GM12878 (cell line): ENCODE measurements around the gene PATL1. TPM values are rescaled to one million over a fixed set of nuclear protein-coding genes. Genes with fewer than 3 reads are reported as not detected.

ENCODE experiments used
- ATF3 ChIP-seq: IDR thresholded peaks from 2 replicates; pipeline ENCODE4 v1.6.1; 2011; ENCODE audit warnings: low read depth, mild to moderate bottlenecking, low read length, moderate library complexity, borderline replicate concordance; ENCODE audit errors: extremely low read depth
- ATF7 ChIP-seq: fragments of 450-650 bp; IDR thresholded peaks from 2 replicates; pipeline ENCODE4 v1.6.1; 2016; ENCODE audit warnings: low read depth, mild to moderate bottlenecking
- BHLHE40 ChIP-seq, 2 experiments: fragments of 450-650 bp in 1 of 2; IDR thresholded peaks; 2 replicates each; pipeline ENCODE4 v1.6.1; 2011 to 2017; ENCODE audit warnings: low read depth in 2 of 2, borderline replicate concordance in 1 of 2, improper control_type of control experiment in 1 of 2, low read length in 1 of 2, mild to moderate bottlenecking in 1 of 2
- CHD1 ChIP-seq: IDR thresholded peaks from 2 replicates; pipeline ENCODE4 v1.6.1; 2012; ENCODE audit warnings: low read depth, low read length, improper control_type of control experiment
- ETV6 ChIP-seq, 2 experiments: fragments of 450-650 bp in 1 of 2; IDR thresholded peaks in 1 of 2; conservative IDR thresholded peaks in 1 of 2; 2 replicates each; pipeline ENCODE4 v1.6.1; 2014; ENCODE audit warnings: antibody characterized with exemption in 1 of 2, borderline replicate concordance in 1 of 2, low read depth in 1 of 2, mild to moderate bottlenecking in 1 of 2, moderate library complexity in 1 of 2
- EZH2 ChIP-seq: IDR thresholded peaks from 2 replicates; pipeline ENCODE4 v1.6.1; 2012; ENCODE audit warnings: low read depth, mild to moderate bottlenecking, control low read depth, inconsistent platforms, low read length, borderline replicate concordance; ENCODE audit not compliant: control insufficient read depth
- HDGF ChIP-seq: fragments of 450-650 bp; IDR thresholded peaks from 2 replicates; pipeline ENCODE4 v1.6.1; 2016; ENCODE audit warnings: antibody characterized with exemption
- KLF5 ChIP-seq: fragments of 450-650 bp; IDR thresholded peaks from 2 replicates; pipeline ENCODE4 v1.6.1; 2014; ENCODE audit warnings: mild to moderate bottlenecking; ENCODE audit not compliant: partially characterized antibody
- PKNOX1 ChIP-seq: fragments of 450-650 bp; IDR thresholded peaks from 2 replicates; pipeline ENCODE4 v1.6.1; 2016; ENCODE audit warnings: mild to moderate bottlenecking
- POLR2A ChIP-seq: IDR thresholded peaks from 2 replicates; pipeline ENCODE4 v1.6.1; 2011; ENCODE audit warnings: low read depth, mild to moderate bottlenecking, low read length
- RAD21 ChIP-seq: IDR thresholded peaks from 2 replicates; pipeline ENCODE4 v1.6.1; 2011; ENCODE audit warnings: mild to moderate bottlenecking, low read depth, low read length, moderate library complexity; ENCODE audit not compliant: insufficient read depth
- RUNX3 ChIP-seq: IDR thresholded peaks from 2 replicates; pipeline ENCODE4 v1.6.1; 2012; ENCODE audit warnings: low read length, inconsistent platforms
- SIN3A ChIP-seq: IDR thresholded peaks from 2 replicates; pipeline ENCODE4 v1.6.1; 2012; ENCODE audit warnings: low read depth, low read length, improper control_type of control experiment
- SKIL ChIP-seq: fragments of 450-650 bp; IDR thresholded peaks from 2 replicates; pipeline ENCODE4 v1.6.1; 2017; ENCODE audit warnings: mild to moderate bottlenecking, low read depth, inconsistent platforms; ENCODE audit not compliant: poor library complexity, severe bottlenecking
- SREBF1 ChIP-seq: IDR thresholded peaks from 2 replicates; pipeline ENCODE4 v1.6.1; 2012; ENCODE audit warnings: mild to moderate bottlenecking, low read length
- SREBF2 ChIP-seq: IDR thresholded peaks from 2 replicates; pipeline ENCODE4 v1.6.1; 2012; ENCODE audit warnings: mild to moderate bottlenecking, low read length
- TAF1 ChIP-seq: IDR thresholded peaks from 2 replicates; pipeline ENCODE4 v1.6.1; 2011; ENCODE audit warnings: mild to moderate bottlenecking, low read depth, low read length, borderline replicate concordance
- ZBED1 ChIP-seq: IDR thresholded peaks from 2 replicates; pipeline ENCODE4 v1.6.1; 2016; ENCODE audit warnings: borderline replicate concordance
- ZNF207 ChIP-seq: fragments of 450-650 bp; IDR thresholded peaks from 2 replicates; pipeline ENCODE4 v1.6.1; 2014; ENCODE audit warnings: antibody characterized with exemption, mild to moderate bottlenecking, borderline replicate concordance
- ZNF592 ChIP-seq: fragments of 450-650 bp; IDR thresholded peaks from 2 replicates; pipeline ENCODE4 v1.6.1; 2017; ENCODE audit warnings: mild to moderate bottlenecking, moderate library complexity
- polyA plus RNA-seq, 11 experiments: library from polyadenylated mRNA; depleted of rRNA in 4 of 11; unstranded in 6 of 11; stranded (reverse) in 5 of 11; fragments of >200 nt; fragmentation: Nextera tagmentation in 4 of 11; fragmentation: Illumina TruSeq in 1 of 11; extraction: Ambion mirVana in 4 of 11; extraction: Trizol in 1 of 11; gene quantifications; 1 replicate in 1 of 11; 2 replicates in 10 of 11; pipeline versions ENCODE4 v1.2.1 to v1.2.3, GENCODE V29; 2011 to 2016; ENCODE audit warnings: inconsistent platforms in 2 of 11, missing spikeins in 2 of 11, low read depth in 1 of 11
- total RNA-seq, 4 experiments: library from RNA; depleted of rRNA in 3 of 4; stranded (reverse); fragments of >200 nt in 3 of 4; fragmentation: Illumina TruSeq in 1 of 4; extraction: Trizol in 1 of 4; gene quantifications; 2 replicates each; pipeline versions ENCODE4 v1.2.1 to v1.2.3, GENCODE V29; 2013 to 2021

Gene PATL1
- total and polyA plus RNA-seq, 10 of the 15 experiments (the other 5 are each of a cell fraction or from before 2014, with no cell fraction given): 5.3 to 62.0 (median 14.9) TPM

GRCh38 chr11:59668950-59669610, at the start of gene PATL1 (continued):
- TF ChIP-seq BHLHE40 (IDR thresholded peaks at IDR 0.05; ENCODE audit: borderline replicate concordance in 1 of 2, low read depth in 2 of 2, low read length in 1 of 2) (peak; percentile 44 to 77; a peak in 3 of 4 replicates), SKIL (peak; percentile 40), ZBED1 (no peak), SREBF2 (peak; percentile 89), HDGF (0 out of 2 replicates have a peak, but pooled peaks have one; percentile 60), CHD1 (no peak), EZH2 (no peak), KLF5 (peak; percentile 40), POLR2A (peak; percentile 81), TAF1 (peak; percentile 56; the same call in 1 of the 2 replicates), SREBF1 (no peak), RUNX3 (peak; percentile 42; the same call in 1 of the 2 replicates), ZNF207 (peak; percentile 81; the same call in 1 of the 2 replicates), PKNOX1 (peak; percentile 88), SIN3A (peak; percentile 18; the same call in 1 of the 2 replicates), ETV6 (conservative IDR thresholded peaks at IDR 0.05 in 1 of 2, IDR thresholded peaks at IDR 0.05 in 1 of 2; ENCODE audit: borderline replicate concordance in 1 of 2, low read depth in 1 of 2) (no peak), RAD21 (no peak), ATF3 (0 out of 2 replicates have a peak, but pooled peaks have one; percentile 33), ATF7 (peak; percentile 52; the same call in 1 of the 2 replicates), ZNF592 (no peak)
